Naive B cell (primary cell): ENCODE results near the gene DUSP8. TPM values are rescaled to one million over a fixed set of nuclear protein-coding genes. Genes with fewer than 3 reads are reported as not detected.

Source experiments
- ATAC-seq, 2 donors: fragments of 150-1000 bp; cut with Tn5 transposase; 2 replicates each; pipeline ENCODE4 v1.10.0; 2021; ENCODE audit warnings: low read depth in 2 of 2, mild to moderate bottlenecking in 2 of 2, moderate library complexity in 2 of 2
- DNase-seq: peaks from one replicate; pipeline ENCODE4 v3.0.0; 2022
- H3K27ac Mint-ChIP-seq, 6 donors: one replicate each; pipeline ENCODE4 v1.8.0; 2020 to 2022; ENCODE audit warnings: mild to moderate bottlenecking in 6 of 6, mixed read lengths in 6 of 6, moderate library complexity in 5 of 6, inconsistent platforms in 2 of 6
- H3K27me3 Mint-ChIP-seq, 3 donors: one replicate each; pipeline ENCODE4 v1.8.0; 2021 to 2022; ENCODE audit warnings: mixed read lengths in 3 of 3, mild to moderate bottlenecking in 1 of 3
- H3K36me3 Mint-ChIP-seq, 2 donors: one replicate each; pipeline ENCODE4 v1.8.0; 2020 to 2022; ENCODE audit warnings: mixed read lengths in 2 of 2, inconsistent platforms in 1 of 2, mild to moderate bottlenecking in 1 of 2
- H3K4me1 Mint-ChIP-seq, 3 donors: one replicate each; pipeline ENCODE4 v1.8.0; 2020 to 2022; ENCODE audit warnings: mixed read lengths in 3 of 3, inconsistent platforms in 1 of 3, mild to moderate bottlenecking in 1 of 3, moderate library complexity in 1 of 3
- H3K4me3 Mint-ChIP-seq, 8 donors: one replicate each; pipeline ENCODE4 v1.8.0; 2020 to 2022; ENCODE audit warnings: mild to moderate bottlenecking in 8 of 8, mixed read lengths in 8 of 8, moderate library complexity in 8 of 8, inconsistent platforms in 2 of 8
- H3K9me3 Mint-ChIP-seq, 7 donors: one replicate each; pipeline ENCODE4 v1.8.0; 2020 to 2022; ENCODE audit warnings: mixed read lengths in 7 of 7, mild to moderate bottlenecking in 5 of 7, inconsistent platforms in 2 of 7, moderate library complexity in 1 of 7
- polyA plus RNA-seq, 6 donors: library from polyadenylated mRNA; unstranded; fragments of 300-500 nt; fragmentation: Illumina TruSeq; gene quantifications; one replicate each; pipeline ENCODE4 v1.2.3, GENCODE V29; 2021; ENCODE audit warnings: low read depth in 6 of 6

The DUSP8 gene
- polyA plus RNA-seq, 6 donors from 2014 or later = 0.05 to 0.09 (median 0.07) TPM; not detected in 3

- H3K27me3 Mint-ChIP-seq = peaks cover 3 to 76% (median 49%) of the 10 kb centered on the region in 3 donors
- peak overlapping the region; percentile 43 to 84 (median 68) for H3K4me3 Mint-ChIP-seq
- DNase-seq (no peak), ATAC-seq (peak in 1 of 2 donors; percentile 24)
- H3K36me3 Mint-ChIP-seq = no peaks in the 10 kb centered on the region
- H3K4me1 Mint-ChIP-seq = peaks cover 10 to 20% (median 16%) of the 10 kb centered on the region in 3 donors
- peaks cover 0 to 1% (median 0%) of the 10 kb centered on the region in 7 donors for H3K9me3 Mint-ChIP-seq
- H3K27ac Mint-ChIP-seq = no peak overlapping the region
Measured at GRCh38 chr11:1548221-1549070, 23.6 kb downstream of the DUSP8 start.

- Mint-ChIP-seq H3K9me3 (peaks cover 0 to 1% (median 0%) of the 10 kb centered on the region in 7 donors), H3K4me1 (peaks cover 10 to 20% (median 16%) of the 10 kb centered on the region in 3 donors), H3K36me3 (no peaks in the 10 kb centered on the region), H3K27ac (peak overlapping the region in 1 of 6 donors; percentile 54), H3K27me3 (peaks cover 0 to 70% (median 42%) of the 10 kb centered on the region in 3 donors), H3K4me3 (peak overlapping the region; percentile 15 to 81 (median 78))
- ATAC-seq (peak; percentile 12 to 17), DNase-seq (no peak)
Measured at GRCh38 chr11:1547467-1548098, 24.5 kb downstream of the DUSP8 start.

DNA sequence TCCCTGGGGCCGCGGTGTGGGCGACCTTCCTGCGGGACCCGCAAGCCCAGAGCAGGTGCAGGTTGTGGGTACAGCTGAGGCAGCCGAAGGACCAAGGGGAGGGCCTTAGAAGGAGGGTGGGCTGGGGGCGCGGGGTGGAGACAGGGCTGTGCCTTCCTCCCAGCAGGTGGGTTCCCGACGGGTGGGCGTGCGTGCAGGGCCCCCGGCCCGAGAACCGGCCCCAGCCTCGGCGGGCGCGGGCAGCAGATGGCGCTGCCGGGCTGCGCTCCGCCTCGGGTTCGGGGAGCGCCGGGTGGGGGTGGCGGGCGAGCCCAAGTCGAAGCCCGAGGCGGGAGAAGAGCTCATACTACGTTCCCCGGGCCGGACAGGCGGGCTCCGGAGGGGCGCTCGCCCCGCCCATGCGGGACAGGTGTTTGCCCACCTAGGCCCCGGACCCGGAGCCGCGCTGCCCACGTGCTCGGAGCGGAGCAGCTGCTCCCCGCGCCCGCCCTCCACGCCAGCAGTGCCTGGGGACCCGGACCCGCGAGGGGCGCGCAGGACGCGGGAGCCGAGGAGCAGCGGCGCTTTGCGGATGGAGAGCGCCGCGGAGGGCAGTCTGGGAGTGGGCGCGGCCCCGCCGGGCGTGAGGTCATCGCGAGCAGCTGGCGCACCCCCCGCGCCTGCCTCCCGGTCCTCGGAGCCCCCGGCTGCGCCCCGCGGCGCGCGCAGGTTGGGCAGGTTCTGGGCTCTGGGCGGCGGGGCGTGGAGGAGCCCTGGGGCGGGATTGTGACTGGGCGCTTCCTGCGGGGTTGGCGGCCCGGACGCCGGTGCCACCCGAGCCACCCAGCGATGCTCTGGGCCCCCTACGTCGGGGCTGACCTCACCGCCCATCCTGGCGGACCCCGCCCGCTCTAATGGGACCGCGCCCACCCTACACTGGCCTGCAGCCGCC, 25.3 kb downstream of the DUSP8 start:
- peak overlapping the region in 6 of 8 donors; percentile 30 to 81 (median 66) for H3K4me3 Mint-ChIP-seq
- DNase-seq (peak; percentile 34), ATAC-seq (peak; percentile 67 to 74)
- H3K36me3 Mint-ChIP-seq = no peaks in the 10 kb centered on the region
- H3K9me3 Mint-ChIP-seq = peaks cover 0 to 1% (median 0%) of the 10 kb centered on the region in 7 donors
- H3K27me3 Mint-ChIP-seq = peaks cover 0 to 70% (median 39%) of the 10 kb centered on the region in 3 donors
- H3K4me1 Mint-ChIP-seq = peaks cover 10 to 20% (median 16%) of the 10 kb centered on the region in 3 donors
- H3K27ac Mint-ChIP-seq = no peak overlapping the region

DNA sequence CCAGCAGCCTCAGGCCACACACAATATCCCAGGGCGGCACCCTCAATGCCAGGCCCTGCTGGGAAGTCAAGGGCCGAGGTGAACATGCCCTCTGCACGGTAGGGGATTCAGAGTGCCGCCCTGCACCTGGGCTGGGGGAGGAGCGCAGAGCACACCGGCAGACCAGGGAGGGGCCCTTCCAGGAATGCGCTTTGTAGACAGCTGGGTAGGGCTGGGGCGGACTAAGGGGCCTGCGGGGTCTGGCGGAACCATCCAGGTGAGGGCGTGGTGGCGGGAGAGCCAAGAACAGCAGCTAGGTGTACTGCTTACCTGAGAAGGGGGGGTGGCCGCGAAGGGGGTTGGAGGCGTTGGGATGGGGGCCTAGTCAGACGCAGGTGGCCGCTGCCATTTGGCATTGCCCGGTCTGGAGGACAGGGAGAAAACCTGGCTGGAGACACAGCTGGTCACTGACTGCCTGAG, 26.0 kb downstream of the DUSP8 start:
- peak overlapping the region in 1 of 6 donors; percentile 44 for H3K27ac Mint-ChIP-seq
- H3K27me3 Mint-ChIP-seq = peaks cover 0 to 73% (median 40%) of the 10 kb centered on the region in 3 donors
- H3K36me3 Mint-ChIP-seq = no peaks in the 10 kb centered on the region
- H3K9me3 Mint-ChIP-seq = peaks cover 0 to 1% (median 0%) of the 10 kb centered on the region in 7 donors
- H3K4me1 Mint-ChIP-seq = peaks cover 10 to 20% (median 16%) of the 10 kb centered on the region in 3 donors
- ATAC-seq = no peak
- H3K4me3 Mint-ChIP-seq = peak overlapping the region; percentile 15 to 69 (median 60)
- no peak for DNase-seq

- peaks cover 0 to 1% (median 0%) of the 10 kb centered on the region in 7 donors for H3K9me3 Mint-ChIP-seq
- no peak for ATAC-seq
- H3K27me3 Mint-ChIP-seq = peaks cover 0 to 78% (median 36%) of the 10 kb centered on the region in 3 donors
- peaks cover 10 to 19% (median 16%) of the 10 kb centered on the region in 3 donors for H3K4me1 Mint-ChIP-seq
- no peak overlapping the region for H3K27ac Mint-ChIP-seq
- no peaks in the 10 kb centered on the region for H3K36me3 Mint-ChIP-seq
- peak overlapping the region in 3 of 8 donors; percentile 20 to 53 (median 51) for H3K4me3 Mint-ChIP-seq
- DNase-seq = no peak
Measured at GRCh38 chr11:1545432-1545831, 26.6 kb downstream of the DUSP8 start.

DNA sequence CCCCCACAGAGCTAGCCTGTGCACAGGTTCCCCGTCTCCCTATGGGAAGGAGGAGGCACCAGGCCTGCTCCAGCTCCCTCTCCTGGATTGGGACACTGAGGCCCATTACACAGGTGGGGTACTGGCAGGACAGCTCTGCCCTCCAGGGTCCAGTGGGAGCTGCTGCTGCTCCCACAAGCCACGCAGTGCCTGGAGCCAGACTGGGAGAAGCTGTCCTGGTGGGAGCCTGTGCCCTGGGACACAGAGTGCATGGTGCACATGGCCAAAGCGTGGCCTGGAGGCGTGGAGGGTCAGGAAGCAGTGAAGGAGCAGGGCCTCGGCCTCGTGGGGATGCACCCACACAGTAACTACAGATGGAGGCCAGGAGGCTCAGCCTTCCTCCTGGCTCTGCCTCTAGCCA, 27.5 kb downstream of the DUSP8 start:
- Mint-ChIP-seq H3K27me3 (peaks cover 0 to 78% (median 34%) of the 10 kb centered on the region in 3 donors), H3K36me3 (no peaks in the 10 kb centered on the region), H3K4me3 (peak overlapping the region in 1 of 8 donors; percentile 37), H3K4me1 (peaks cover 10 to 15% (median 14%) of the 10 kb centered on the region in 3 donors), H3K9me3 (peaks cover 0 to 1% (median 0%) of the 10 kb centered on the region in 7 donors), H3K27ac (no peak overlapping the region)
- ATAC-seq (no peak), DNase-seq (no peak)

DNA sequence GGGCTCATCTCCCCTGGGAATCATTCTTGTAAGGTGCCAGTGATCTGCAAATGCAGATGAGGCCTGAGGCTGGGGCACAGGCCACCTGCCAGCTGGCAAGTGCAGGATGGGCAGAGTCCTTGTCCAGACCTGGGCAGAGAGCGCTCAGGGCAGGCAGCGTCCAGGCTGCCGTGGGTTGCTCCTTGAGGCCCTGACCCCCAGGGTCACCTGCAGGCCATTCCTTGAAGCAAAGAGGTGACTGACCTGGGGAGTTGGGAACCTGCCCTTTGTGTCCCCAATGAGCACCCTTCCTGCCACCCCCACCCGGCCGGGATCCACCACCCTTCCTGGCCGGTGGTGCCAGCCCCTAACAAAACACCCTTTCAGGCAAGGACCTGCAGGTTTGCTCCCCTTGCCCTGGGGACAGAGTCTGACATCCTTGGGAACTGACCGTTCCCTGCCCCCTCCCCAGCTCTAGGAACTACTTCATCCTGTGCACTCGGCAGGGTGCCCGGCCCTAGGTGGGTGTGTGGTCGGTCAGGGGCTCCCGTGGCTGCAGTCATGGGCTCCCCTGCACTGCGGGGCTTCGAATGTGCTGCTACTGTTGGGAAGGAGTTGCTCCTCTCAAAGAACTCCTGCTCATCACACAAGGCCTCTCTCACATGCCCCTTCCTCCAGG, 28.3 kb downstream of the DUSP8 start:
- Mint-ChIP-seq H3K27ac (no peak overlapping the region), H3K4me1 (peaks cover 9 to 10% (median 10%) of the 10 kb centered on the region in 3 donors), H3K36me3 (no peaks in the 10 kb centered on the region), H3K27me3 (peaks cover 0 to 74% (median 30%) of the 10 kb centered on the region in 3 donors), H3K4me3 (no peak overlapping the region), H3K9me3 (peaks cover 0 to 1% (median 0%) of the 10 kb centered on the region in 7 donors)
- ATAC-seq (no peak), DNase-seq (no peak)

DNA sequence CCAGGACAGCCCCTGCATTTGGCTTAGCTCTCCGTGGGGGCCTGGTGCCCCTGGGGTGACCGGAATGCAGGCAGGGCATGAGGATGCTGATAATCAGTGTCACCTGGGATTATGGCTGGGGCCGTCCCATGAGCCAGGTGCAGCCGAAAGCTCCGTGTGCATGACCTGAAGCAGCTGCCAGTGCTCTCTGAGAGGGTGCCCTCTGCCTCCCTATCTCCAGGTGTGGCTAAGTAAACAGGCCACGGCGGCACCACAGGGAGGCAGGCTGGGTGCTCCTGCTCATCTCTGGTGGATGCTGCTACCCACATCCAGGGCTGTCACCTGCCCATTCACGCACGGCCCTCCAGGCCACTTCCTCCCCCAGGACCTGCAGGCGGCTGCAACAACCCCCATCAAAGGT, 29.8 kb downstream of the DUSP8 start:
- peak overlapping the region in 1 of 8 donors; percentile 15 for H3K4me3 Mint-ChIP-seq
- H3K27me3 Mint-ChIP-seq = peaks cover 10 to 74% (median 39%) of the 10 kb centered on the region in 3 donors
- peaks cover under 1 to 6% (median 6%) of the 10 kb centered on the region in 3 donors for H3K4me1 Mint-ChIP-seq
- peaks cover 0 to 8% of the 10 kb centered on the region in 2 donors for H3K36me3 Mint-ChIP-seq
- ATAC-seq = no peak
- H3K9me3 Mint-ChIP-seq = peaks cover 0 to 5% (median 0%) of the 10 kb centered on the region in 7 donors
- no peak for DNase-seq
- H3K27ac Mint-ChIP-seq = no peak overlapping the region

- H3K4me3 Mint-ChIP-seq = no peak overlapping the region
- no peak for ATAC-seq
Measured at GRCh38 chr11:1541474-1542204, 30.4 kb downstream of the DUSP8 start.

GRCh38 chr11:1540074-1540473, 32.0 kb downstream of the DUSP8 start:
- H3K27me3 Mint-ChIP-seq = peaks cover 10 to 60% (median 30%) of the 10 kb centered on the region in 3 donors
- peaks cover 7 to 15% (median 9%) of the 10 kb centered on the region in 3 donors for H3K4me1 Mint-ChIP-seq
- H3K4me3 Mint-ChIP-seq = no peak overlapping the region
- no peak overlapping the region for H3K27ac Mint-ChIP-seq
- DNase-seq = no peak
- H3K36me3 Mint-ChIP-seq = peaks cover 0 to 8% of the 10 kb centered on the region in 2 donors
- ATAC-seq = no peak
- H3K9me3 Mint-ChIP-seq = peaks cover 0 to 5% (median 0%) of the 10 kb centered on the region in 7 donors

More at GRCh38 chr11:1541474-1542204, 30.4 kb downstream of the DUSP8 start:
- Mint-ChIP-seq H3K9me3 (peaks cover 0 to 5% (median 0%) of the 10 kb centered on the region in 7 donors), H3K36me3 (peaks cover 0 to 8% of the 10 kb centered on the region in 2 donors), H3K4me1 (peaks cover 0 to 11% (median 6%) of the 10 kb centered on the region in 3 donors), H3K27ac (no peak overlapping the region), H3K27me3 (peaks cover 10 to 74% (median 39%) of the 10 kb centered on the region in 3 donors)
- DNase-seq = no peak

- DNase-seq (no peak), ATAC-seq (no peak)
- no peak overlapping the region for H3K27ac Mint-ChIP-seq
- peaks cover 10 to 47% (median 30%) of the 10 kb centered on the region in 3 donors for H3K27me3 Mint-ChIP-seq
- H3K36me3 Mint-ChIP-seq = peaks cover 0 to 8% of the 10 kb centered on the region in 2 donors
- peaks cover 14 to 23% (median 21%) of the 10 kb centered on the region in 3 donors for H3K4me1 Mint-ChIP-seq
- H3K4me3 Mint-ChIP-seq = peak overlapping the region in 2 of 8 donors; percentile 35 to 44
- peaks cover 0 to 5% (median 0%) of the 10 kb centered on the region in 7 donors for H3K9me3 Mint-ChIP-seq
Measured at GRCh38 chr11:1538153-1538552, 33.9 kb downstream of the DUSP8 start.
